ENCODE data around the gene NR4A3.

Gene NR4A3

DNA sequence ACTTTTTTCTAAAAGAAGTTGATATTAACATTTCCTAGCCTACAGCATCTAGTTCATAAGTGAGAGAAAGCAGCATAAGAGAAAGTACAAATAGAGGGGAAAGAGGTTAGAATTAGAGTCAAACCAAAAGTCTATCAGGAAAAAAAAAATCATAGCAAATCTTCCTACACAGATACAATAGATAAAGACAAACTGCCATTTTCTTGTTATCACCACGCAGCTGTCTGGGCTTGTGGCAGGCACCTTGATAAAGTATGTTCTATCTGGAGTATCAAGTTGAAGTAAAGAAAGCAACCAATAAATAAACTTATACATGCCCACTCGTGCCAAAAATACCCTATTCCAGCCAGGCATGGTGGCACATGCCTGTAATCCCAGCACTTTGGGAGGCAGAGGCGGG is 5.3 kb upstream of the NR4A3 start:
- DNase-seq, result no peak

DNA sequence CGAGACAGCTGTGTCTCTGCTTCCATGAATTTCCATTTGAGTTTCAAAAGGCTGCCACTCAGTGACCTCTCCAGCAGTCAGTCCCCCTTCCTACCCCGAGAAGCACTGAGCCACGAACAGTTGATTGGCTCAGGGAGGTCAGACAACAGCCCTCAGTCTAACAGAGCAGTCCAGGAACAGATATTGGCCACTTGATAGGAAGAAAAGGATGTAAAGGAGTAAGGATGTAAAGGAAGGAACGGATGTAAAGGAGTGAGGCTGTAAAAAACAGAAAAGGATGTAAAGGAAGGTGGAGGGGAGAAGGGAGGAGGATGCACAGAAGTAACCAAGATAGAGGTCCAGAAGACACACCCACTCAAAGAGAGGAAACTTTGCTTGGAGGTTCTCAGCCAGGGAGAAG is 3.2 kb upstream of the NR4A3 start:
- DNase-seq, result no peak

DNA sequence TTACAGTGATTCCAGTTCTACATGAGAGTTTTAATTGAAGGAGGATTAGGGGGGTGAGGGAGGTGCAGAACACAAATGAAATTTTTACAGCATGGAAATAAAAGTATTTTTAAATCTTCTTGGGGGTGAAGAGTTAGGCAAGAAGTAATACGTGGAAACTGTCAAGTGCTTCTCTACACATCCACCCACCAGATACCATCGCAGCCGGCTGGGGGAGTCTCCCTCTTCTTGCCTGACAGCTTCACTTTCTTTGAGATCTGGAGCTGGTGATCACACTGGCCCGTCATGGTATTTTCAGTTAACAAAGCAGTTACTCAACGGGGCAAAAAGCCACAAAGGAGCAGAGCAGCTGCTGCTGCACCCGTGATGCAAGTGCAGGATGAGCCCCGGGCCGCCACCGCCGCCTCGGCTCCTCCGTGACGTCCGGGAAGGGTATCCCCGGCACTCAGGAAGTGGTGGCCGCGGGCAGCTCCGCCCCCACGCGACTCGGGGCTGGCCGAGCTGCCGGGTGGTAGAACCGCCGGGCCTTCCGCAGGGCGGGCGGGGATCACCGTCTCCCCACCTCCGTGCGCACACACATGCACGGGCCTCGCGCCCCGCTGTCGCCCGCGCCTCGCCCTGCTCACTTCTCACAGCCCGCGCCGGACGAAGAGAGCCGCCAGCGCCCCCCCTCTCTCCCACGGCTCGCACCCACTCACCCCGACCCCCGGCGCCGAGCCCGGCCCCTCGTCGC is 2.4 kb upstream of the NR4A3 start:
- DNase-seq, result peak; percentile 91 to 93

DNA sequence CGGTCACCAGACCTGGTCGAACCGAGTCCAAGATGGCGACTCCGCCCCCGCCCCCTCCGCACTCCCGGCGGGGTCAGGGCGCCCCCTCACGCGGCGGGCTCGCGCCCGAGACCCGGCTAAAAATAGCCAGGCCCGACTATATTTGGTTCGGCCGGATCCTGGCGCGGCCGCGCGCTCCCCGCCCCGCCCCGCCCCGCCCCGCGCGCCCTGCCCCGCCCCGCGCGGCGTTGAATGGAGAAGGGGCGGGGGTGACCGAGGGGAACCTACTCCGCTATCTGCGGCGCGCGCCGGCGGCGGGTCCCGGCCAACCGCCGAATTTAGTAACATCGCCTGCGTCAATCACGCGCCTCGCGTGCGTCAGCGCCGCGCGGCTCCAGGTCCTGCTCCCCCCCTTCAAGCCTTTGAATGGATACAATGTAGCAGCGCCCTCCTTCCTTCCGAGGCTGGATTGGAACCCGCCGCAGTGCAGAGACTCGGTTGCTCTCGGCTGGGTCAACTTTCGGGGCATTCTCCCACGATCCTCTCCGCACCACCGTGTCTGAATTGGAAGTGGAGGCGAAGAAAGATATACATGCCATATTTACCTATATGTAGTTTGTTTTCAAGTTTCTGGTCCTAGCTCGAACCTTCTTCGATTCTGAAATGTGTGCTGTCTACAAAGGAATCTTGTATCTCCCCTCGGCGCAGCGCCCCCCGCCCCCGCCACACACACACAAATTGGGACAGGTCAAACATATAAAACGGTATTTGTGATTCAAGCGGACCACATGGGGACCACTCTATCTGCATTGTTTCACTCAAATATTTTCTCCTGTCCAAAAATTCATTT is 1.6 kb upstream of the NR4A3 start:
- DNase-seq, result peak; percentile 83 to 88

DNA sequence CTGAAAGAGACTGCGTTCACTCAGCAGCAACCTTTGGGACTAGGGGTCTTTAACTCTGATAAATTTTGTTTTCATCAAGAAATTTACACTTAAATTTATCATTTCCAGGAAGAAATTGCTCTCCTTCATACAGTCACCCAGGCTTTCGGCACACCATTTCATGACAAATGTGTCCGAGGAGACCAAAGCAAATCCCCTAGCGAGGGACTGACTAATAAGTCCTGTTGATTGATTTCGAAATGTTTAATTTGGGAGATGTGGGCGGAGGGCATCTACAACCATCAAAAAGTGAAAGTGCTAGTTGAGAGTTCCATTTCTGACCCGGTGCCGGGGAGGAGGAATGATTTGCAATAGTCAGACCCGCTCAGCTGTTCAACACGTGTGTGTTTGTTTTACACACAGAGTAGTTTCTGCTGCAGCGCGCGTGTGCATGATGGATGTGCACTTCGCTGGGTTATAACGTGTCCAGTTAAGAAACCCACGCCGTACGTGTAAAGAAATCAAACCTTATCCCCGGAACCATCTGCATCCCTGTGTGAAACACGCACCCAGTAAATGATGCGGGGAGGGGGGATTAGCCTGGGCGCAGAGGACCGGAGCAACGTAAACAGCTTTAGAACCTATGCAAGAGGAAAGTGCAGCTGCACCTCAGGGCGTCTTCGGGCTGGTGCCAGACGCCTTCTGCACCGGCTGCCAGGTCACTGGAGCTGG is 845 bp upstream of the NR4A3 start:
- DNase-seq, result peak; percentile 61 to 76

DNA sequence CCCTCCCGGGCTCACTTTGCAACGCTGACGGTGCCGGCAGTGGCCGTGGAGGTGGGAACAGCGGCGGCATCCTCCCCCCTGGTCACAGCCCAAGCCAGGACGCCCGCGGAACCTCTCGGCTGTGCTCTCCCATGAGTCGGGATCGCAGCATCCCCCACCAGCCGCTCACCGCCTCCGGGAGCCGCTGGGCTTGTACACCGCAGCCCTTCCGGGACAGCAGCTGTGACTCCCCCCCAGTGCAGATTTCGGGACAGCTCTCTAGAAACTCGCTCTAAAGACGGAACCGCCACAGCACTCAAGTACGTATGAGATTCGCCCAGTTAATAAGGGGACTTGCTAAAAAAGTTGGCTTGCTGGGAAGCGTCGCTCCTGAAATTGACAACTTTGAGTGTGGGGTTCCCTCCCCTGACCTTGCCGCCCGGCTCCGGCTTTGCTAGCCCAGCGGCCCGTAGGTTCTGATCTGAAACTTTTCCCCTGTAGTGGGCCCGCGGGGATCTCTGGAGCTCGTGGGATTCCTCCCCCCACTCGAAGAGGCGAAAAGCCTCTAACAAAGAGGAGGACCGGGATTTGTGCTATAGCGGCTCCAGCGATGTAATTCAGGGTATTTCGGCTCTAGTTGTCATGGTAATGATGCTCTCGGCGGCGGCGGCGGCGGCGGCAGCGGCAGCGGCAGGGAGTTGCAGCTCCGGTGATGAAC is 572 bp downstream of the NR4A3 start:
- peak; percentile 58 to 63 for DNase-seq

DNA sequence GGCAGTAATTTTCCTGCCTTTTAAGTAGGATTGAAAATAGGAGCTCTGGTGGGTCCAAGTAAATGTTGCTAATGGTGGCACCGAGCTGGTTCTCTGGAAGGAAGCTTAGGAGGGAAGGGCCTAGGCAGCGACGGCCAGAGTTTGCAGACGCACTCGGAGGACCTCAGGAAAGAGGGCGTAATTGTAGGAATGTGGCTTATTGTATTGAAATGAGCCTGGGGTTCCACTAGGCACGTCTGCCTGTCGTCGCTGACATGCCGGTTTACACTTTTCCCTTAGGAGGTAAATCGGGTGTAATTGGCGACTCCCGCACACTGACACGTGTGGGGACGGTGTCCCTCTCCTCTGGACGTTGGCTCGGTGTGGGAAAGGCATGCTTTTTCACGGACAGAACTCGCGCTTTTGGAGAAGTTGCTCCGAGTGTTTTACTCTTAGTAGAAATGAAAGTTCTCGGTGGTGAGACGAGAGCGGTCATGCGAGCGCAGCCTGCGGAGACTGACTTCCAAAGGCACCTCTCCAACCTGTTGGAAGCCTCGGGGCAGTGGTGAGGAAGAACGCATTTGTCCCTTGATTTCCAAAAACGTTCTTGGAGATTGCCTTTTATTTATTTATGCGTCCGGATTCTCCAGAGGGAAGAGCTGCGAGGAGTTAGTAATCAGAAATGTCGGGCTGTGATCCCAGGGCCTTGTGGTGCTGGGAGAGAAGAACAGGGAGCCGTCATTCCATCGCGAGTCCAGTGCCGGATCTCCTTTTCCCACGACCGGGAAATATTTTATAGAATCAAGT is 1.3 kb downstream of the NR4A3 start:
- peak; percentile 29 to 48 for DNase-seq

DNA sequence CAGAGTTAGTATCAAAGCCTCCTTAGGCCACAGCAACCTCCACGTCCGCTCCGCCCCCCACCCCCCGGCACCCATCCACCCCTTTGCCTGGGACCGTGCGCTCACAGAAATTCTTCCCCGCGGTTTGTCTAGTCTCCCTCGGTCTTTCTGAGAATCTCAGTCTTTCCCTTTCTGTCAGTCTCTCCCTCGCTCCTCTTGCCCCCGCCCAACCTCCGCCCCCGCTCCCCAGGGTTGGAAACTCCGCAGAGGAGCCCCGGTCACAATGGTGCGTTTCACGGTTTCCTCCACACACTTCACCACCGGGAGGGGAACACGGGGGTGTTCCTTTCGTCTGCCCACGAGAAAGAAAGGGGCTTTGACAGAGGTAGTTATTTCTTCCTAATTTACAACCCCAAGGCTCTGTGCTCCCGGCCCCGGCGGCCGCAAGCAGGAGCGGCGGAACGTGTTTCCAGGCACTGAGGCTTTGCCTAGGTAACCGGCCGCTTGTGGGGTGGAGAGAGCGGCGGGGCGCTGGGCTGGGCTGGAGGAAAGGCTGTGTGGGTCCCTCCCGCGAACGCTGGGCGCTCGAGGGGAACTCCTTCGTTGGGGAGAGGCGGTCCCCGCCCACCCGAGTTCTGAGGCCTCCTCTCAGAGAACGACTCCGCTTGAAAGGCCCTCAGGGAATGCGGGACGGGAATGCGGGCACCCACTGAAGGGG is 2.1 kb downstream of the NR4A3 start:
- peak; percentile 91 to 93 for DNase-seq

DNA sequence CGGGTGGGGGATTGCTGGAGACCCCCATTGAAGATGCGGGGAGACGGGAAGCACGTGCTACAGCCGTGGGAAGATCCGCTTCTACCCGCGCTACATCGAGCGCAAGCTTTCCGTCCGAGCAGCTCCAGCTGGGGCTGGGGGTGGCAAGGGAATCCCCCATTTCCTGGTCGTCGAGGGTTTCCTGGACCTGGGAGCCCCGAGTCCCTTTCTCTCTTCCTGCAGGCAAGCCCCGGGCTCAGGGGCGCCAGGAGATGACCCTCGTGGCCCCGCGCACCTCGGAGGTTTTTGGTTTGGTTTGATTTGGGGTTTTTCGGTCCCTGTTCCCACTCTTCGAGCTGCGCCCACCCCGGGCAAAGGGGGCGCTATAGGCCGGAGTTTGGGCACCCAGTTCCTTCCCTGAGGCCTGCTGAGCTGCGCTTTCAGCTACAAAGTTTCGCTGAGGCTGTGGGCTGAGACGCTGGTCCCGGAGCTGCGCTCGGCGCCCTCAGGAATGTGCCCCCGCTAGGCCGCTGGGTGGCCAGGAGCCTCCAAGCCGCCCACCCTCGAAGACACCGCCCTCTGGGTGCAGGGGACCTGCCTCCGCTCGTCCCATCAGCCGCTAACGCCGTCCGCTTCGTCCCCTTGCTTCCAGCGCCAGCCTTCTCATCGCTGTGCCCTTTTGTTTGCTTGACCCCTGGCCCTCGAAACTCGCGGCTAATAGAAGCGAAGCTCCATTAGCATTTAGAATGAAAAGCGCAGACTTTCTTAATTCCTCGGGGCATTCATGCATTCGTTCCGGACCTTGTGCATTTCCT is 2.9 kb downstream of the NR4A3 start:
- DNase-seq, result peak; percentile 73 to 81

DNA sequence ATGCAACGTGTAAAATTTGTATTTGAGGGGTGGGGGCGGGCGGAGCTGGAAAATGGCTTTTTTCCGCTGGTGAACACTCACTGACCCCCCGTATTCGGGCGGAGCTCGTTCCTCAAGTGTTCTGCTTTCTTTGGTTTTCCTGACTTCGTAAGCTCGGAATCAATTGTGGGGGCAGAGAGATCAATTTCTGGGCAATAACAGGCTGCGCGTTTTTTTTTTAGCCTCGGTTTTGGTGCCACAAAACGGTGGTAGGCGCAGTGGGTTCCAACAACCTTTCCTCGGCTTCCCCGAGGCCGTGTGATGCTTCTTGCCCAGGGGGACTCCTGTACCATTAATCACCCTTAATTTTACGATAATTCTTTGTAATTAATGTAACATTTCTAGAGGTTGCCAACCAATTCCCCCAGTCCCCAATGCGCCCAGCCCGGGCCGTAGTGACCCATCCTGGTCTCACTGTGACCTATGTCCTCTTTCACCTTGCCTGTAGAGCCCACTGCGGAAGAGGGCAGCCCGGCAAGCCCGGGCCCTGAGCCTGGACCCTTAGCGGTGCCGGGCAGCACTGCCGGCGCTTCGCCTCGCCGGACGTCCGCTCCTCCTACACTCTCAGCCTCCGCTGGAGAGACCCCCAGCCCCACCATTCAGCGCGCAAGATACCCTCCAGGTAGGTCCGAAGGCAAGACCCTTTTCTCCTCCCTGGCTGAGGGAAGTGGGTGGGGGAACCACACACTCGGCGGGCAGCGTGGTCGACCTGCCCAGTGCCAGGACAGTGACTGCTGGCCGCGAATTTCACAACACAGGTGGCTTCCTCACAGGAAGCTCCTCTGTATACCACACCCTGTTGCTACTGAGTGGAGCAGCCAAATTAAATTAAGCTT is 3.7 kb downstream of the NR4A3 start:
- DNase-seq, result no peak

DNA sequence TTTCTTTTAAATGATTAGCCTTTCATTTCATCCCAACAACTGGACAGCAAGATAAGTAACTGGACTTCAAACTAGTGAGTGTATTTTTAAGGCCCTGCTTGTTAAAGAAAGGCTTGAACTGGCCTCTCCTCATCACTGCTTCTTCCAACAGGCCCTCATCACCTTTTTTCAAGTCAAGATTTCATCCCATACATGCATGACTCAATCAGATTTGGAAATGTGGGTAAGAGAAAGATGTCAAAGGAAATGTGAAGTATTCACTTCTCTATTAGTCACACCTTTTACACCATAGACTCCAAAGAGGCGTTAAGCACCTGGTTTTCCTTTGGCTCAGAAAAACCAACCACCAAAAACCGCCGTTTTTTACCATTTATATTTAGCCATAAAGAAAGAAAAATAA is 4.9 kb downstream of the NR4A3 start:
- no peak for DNase-seq

DNA sequence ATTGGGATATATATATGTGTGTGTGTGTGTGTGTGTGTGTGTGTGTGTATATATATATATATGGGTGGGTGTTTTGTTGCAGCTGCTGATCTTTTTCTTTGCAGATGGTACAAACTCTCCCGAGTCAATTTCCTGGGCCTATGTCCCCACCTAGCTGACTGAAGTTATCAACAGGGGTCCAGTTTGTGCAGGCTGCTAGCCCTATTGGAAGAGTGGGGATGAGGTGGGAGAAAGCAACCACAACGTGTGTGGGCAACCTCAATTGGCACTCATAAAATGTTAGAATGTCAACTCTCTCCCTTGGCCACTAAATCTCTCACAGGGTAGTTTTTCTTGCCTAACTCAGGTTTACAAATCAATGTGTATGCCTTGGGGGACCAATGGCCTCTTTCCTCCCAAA is 5.6 kb downstream of the NR4A3 start:
- no peak for DNase-seq

DNA sequence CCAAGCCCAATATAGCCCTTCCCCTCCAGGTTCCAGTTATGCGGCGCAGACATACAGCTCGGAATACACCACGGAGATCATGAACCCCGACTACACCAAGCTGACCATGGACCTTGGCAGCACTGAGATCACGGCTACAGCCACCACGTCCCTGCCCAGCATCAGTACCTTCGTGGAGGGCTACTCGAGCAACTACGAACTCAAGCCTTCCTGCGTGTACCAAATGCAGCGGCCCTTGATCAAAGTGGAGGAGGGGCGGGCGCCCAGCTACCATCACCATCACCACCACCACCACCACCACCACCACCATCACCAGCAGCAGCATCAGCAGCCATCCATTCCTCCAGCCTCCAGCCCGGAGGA is 6.3 kb downstream of the NR4A3 start:
- no peak for DNase-seq

DNA sequence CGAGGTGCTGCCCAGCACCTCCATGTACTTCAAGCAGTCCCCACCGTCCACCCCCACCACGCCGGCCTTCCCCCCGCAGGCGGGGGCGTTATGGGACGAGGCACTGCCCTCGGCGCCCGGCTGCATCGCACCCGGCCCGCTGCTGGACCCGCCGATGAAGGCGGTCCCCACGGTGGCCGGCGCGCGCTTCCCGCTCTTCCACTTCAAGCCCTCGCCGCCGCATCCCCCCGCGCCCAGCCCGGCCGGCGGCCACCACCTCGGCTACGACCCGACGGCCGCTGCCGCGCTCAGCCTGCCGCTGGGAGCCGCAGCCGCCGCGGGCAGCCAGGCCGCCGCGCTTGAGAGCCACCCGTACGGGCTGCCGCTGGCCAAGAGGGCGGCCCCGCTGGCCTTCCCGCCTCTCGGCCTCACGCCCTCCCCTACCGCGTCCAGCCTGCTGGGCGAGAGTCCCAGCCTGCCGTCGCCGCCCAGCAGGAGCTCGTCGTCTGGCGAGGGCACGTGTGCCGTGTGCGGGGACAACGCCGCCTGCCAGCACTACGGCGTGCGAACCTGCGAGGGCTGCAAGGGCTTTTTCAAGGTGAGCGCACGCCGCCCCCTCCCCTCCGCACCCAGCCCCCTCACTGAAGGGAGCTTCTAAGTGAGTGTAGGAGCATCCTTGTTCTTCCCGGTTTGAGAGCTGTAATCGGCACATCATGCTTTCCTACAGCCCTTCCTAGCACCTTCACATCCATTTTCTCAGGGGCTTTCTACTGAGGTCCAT is 6.9 kb downstream of the NR4A3 start:
- DNase-seq, result no peak

DNA sequence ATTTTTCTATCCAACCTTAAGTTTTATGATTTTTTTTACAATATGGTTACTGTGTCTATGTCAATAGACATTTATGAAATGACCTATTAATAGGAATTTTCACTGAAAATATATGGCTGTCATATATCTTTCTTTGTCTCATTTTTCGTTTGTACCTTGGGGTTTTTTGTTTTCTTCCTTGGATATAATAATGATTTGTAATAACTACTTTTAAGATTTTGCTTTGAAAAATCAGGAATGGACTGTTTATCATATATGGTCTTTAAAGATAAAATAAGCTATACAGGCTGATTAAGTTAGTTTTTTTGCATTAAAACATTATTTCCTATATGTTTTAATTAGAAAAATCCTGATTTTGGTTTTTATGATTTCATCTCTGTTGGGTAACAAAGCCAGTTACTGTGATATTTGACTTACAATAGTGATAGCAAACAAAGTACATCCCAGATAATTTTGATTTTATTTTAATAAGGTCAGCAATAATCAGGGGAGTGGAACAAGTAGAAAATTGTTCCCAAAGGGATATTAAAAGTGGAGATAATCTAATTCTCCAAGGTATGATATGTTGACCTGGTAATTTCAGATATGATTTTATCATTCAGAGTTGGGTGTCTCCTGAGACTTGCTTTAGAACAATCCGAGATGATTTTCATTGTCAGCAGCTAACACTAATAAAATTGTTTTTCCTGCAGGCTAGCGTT is 10.3 kb downstream of the NR4A3 start:
- no peak for DNase-seq

DNA sequence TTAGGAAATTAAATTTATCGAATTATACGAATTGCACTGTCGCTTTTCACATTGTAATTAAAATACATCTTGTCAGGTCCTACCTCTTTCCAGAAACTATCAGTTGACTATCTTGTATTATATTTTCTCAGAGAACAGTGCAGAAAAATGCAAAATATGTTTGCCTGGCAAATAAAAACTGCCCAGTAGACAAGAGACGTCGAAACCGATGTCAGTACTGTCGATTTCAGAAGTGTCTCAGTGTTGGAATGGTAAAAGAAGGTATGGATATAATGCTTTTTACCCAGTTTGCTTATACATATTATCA is 10.8 kb downstream of the NR4A3 start:
- no peak for DNase-seq

DNA sequence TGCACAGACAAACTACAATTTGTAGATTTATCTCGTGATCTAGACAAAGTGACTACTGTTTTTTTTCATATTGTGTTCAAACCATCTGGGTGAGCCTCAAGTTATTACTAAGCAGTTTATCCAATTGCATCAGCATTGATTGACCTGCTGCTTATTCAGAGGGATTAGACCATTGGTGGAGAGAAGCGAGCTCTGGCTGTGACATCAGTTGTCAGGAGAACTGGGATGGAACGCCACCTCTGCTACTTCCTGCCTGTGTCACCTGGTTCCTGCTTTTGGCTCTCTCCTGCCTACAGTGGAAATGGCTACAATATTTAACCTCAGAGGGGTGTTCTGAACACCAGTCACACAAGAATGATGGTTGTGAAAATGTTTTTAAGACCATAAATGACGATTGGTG is 12.1 kb downstream of the NR4A3 start:
- no peak for DNase-seq

DNA sequence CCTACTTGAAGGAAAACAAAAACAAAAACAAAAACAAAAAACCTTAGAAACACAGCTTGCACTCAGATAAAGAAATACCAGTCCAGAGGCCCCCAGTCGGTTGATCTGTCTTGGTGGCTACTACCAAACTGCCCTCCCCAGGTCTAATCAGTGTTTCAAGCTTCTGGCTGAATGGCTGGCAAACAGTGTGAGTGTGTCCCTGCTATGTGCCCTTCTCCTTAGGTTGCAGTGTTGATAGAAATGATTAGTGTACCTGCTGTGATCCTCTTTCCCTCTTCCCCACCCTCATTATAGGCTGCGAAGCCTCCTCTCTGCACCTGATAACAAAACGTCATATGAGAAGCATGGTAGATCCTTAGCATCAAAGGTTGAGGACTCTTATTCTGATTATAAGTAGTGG is 12.8 kb downstream of the NR4A3 start:
- no peak for DNase-seq

DNA sequence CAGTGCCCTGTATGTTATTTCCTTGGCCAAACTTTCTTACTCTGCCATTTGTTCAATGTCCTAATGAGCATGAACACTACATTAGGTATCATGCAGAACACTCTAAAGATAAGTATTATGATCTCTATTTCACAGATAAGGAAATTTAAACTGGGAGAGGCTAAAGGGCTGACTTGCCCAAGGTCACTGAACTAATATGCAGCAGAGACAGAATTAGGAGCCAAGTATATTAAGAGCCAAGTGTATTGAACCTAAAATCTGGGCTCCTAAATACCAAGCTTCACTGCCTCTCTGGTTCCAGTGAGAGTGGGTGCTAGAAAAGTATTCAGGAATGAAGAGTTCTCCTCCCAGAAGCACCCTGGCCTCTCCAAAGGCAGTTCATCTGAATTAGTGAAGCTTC is 13.5 kb downstream of the NR4A3 start:
- DNase-seq, result no peak

All from activated CD4-positive, alpha-beta T cell treated with anti-CD3 and anti-CD28 coated beads, Interleukin-2, amount 50 U/mL, for 48 hours (primary cell).